ENCODE measurements around the gene CANT1. TPM values are rescaled to one million over a fixed set of nuclear protein-coding genes. Genes with fewer than 3 reads are reported as not detected.
"Not testable (repeated sequence)": the region's sequence is repeated elsewhere in the genome, so short reads cannot be mapped to it uniquely, and the experiment has no call there.

CANT1 gene
- total RNA-seq, 4 donors from 2014 or later = 11.2 to 30.1 (median 21.6) TPM

DNA sequence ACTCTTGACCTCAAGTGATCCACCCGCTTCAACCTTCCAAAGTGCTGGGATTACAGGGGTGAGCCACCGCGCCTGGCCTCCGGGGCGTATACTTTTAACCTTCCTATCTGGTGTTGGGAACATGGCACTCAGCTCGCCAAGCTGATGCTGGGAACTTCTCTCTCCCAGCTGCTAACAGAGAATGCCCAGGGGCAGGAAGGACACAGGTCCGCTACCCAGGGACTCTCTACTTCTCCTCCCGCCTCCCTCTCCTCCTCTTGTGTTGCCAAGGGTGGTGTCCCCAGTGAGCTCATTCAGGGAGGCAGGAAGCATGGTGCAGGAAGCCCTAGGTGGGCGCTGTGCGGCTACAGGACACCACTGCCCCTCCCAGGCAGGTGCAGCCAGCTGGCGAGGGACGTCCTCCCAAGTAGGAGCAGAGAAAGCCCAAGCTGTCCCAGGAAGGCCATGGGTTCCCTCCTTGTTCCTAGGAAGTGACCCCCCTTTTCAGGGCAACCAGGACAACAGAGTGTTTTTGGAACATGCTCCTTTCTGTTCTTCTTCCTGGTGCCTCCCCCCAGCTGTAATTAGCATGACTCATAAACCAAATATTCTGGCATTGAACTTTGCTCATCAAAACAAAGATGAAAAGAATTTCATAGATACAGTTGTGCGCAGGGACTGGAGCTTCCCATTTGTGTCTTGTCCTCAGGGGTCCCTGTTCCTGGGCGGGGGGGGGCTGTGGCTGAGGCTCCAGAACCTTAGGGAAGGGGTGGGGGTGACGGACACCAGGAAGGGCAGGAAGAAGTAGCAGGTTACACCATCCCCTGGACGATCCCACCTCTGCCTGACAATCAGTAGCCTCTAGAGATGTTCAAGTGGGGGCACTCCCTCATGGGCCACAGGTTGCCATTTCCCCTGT, 17.1 kb upstream of the CANT1 start:
- Histone ChIP-seq H3K36me3 (no peaks in the 10 kb centered on the region), H3K4me3 (peak overlapping the region in 1 of 2 donors; percentile 82), H3K4me1 (peaks cover 6 to 85% (median 46%) of the 10 kb centered on the region in 3 donors), H3K27me3 (no peaks in the 10 kb centered on the region), H3K9me3 (no peaks in the 10 kb centered on the region), H3K27ac (peak overlapping the region; percentile 7 to 83 (median 82))
- peak; percentile 60 for ATAC-seq
- 50 to 60% methylated on average over 1 to 2 of the region's 16 CpGs for WGBS, 2 donors (ENCODE audit: low coverage in 1 of 2)
- peak; percentile 65 for TF ChIP-seq POLR2AphosphoS5 (IDR thresholded peaks at IDR 0.05)
- TF ChIP-seq POLR2A (IDR thresholded peaks at IDR 0.05) = peak in 1 of 2 donors; percentile 30
- TF ChIP-seq EP300 (IDR thresholded peaks at IDR 0.05) = no peak

DNA sequence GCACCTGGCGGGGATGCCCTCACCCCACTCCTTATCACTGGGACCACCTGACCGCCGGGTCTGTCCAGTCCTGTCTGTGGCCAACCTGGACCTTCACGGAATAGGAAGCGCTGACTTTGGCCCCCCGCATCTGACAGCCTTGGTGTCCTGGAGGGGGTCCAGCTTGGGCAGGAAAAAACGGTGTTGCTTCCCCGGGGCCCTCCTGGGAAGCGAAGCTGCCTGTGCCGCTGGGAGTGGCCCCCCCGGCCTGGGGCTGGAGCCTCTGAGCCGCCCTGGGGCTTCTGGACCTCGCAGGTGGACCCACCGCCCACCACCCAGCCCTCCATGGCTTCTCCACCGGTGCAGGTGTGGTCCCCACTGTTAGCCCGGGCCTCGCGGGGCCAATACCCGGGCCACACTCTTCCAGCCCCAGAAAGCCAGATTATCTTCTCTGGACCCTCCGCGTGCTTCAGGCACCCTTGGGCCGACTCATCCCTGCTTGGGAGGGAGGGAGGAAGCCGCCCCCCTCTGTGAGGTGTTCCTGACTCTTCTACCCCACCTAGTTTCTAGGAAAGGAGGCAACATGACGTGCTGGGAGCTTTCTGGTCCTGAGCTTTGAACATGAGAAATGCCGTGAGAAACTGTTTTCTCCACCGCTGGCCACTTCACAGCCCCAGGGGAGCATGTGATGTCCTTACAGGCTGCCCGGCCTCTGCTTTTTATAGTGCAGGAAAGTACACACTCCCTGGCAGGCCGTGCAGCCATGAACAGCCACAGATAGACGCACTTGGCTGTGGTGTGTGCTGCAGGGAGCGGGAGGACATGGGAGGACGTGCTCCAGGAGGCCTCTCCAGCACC, 15.6 kb upstream of the CANT1 start:
- H3K27ac ChIP-seq = peak overlapping the region in 3 of 4 donors; percentile 82 to 85 (median 83)
- H3K4me3 ChIP-seq = peak overlapping the region; percentile 67 to 82
- no peak for ATAC-seq
- 10 to 39% methylated on average over 2 to 6 of the region's 31 CpGs for whole genome bisulfite sequencing, 2 donors (ENCODE audit: low coverage in 1 of 2)
- no peaks in the 10 kb centered on the region for H3K36me3 ChIP-seq
- no peaks in the 10 kb centered on the region for H3K27me3 ChIP-seq
- TF ChIP-seq POLR2A (IDR thresholded peaks at IDR 0.05) (peak; percentile 16 to 23), POLR2AphosphoS5 (IDR thresholded peaks at IDR 0.05) (peak; percentile 28), EP300 (IDR thresholded peaks at IDR 0.05) (no peak)
- H3K9me3 ChIP-seq = no peaks in the 10 kb centered on the region
- peaks cover 9 to 100% (median 59%) of the 10 kb centered on the region in 3 donors for H3K4me1 ChIP-seq

DNA sequence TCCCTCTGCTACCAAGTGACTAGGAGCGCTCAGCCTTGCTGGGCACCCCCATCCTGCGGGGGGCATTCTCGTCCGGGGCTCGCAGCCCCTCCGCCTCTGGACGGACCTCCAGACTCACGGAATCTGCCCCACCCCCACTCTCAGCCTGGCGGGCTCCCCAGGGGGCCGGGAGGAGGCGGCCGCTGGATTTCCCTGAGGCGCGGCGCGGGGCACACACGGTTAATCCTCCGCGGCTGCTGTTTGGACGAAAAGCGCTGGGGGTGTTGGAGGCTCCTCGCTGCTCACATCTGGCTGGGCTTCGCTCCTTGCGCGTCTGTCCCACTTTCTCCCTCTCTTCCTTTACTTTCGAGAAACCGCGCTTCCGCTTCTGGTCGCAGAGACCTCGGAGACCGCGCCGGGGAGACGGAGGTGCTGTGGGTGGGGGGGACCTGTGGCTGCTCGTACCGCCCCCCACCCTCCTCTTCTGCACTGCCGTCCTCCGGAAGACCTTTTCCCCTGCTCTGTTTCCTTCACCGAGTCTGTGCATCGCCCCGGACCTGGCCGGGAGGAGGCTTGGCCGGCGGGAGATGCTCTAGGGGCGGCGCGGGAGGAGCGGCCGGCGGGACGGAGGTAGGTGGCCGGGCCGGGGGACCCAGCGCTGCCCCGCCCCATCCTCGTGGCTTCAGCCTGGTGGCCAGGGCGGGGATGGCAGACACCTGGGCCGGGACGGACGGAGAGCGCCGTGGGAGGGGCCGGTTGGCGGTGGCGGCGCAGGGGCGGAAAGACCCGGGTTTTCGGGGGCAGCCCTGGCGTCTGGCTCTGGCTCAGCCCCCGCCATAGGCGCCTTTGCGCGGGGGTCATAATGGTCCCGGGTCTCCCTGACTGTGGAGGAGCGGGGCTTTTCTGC, 14.6 kb upstream of the CANT1 start, which contains the start of gene C1QTNF1:
TSS of gene C1QTNF1 (plus strand) at position 284 of the 886 bp plus-strand sequence. CDS start 19,800 bp downstream, outside the sequence.
- peak within 1 kb of the TSS; percentile 18 to 85 (median 82) for H3K27ac ChIP-seq
- H3K36me3 ChIP-seq = no peaks in the 10 kb centered on the region
- ATAC-seq = peak; percentile 34
- no peaks in the 10 kb centered on the region for H3K9me3 ChIP-seq
- H3K4me1 ChIP-seq = peaks cover 9 to 100% (median 65%) of the 10 kb centered on the region in 3 donors
- H3K4me3 ChIP-seq = peak within 1 kb of the TSS; percentile 67 to 82
- no peaks in the 10 kb centered on the region for H3K27me3 ChIP-seq
- TF ChIP-seq POLR2A (IDR thresholded peaks at IDR 0.05) (peak in 1 of 2 donors; percentile 10), EP300 (IDR thresholded peaks at IDR 0.05) (no peak), POLR2AphosphoS5 (IDR thresholded peaks at IDR 0.05) (peak; percentile 56)
- TF ChIP-seq, protein P1, sequence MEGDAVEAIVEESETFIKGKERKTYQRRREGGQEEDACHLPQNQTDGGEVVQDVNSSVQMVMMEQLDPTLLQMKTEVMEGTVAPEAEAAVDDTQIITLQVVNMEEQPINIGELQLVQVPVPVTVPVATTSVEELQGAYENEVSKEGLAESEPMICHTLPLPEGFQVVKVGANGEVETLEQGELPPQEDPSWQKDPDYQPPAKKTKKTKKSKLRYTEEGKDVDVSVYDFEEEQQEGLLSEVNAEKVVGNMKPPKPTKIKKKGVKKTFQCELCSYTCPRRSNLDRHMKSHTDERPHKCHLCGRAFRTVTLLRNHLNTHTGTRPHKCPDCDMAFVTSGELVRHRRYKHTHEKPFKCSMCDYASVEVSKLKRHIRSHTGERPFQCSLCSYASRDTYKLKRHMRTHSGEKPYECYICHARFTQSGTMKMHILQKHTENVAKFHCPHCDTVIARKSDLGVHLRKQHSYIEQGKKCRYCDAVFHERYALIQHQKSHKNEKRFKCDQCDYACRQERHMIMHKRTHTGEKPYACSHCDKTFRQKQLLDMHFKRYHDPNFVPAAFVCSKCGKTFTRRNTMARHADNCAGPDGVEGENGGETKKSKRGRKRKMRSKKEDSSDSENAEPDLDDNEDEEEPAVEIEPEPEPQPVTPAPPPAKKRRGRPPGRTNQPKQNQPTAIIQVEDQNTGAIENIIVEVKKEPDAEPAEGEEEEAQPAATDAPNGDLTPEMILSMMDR (IDR thresholded peaks at IDR 0.05) = peak in 3 of 4 experiments; percentile 48 to 69 (median 61)
- WGBS, 2 donors (ENCODE audit: low coverage in 1 of 2) = 2% methylated on average over 16 of the region's 77 CpGs; no CpG with 5 or more reads in 1 of the 2 donors

DNA sequence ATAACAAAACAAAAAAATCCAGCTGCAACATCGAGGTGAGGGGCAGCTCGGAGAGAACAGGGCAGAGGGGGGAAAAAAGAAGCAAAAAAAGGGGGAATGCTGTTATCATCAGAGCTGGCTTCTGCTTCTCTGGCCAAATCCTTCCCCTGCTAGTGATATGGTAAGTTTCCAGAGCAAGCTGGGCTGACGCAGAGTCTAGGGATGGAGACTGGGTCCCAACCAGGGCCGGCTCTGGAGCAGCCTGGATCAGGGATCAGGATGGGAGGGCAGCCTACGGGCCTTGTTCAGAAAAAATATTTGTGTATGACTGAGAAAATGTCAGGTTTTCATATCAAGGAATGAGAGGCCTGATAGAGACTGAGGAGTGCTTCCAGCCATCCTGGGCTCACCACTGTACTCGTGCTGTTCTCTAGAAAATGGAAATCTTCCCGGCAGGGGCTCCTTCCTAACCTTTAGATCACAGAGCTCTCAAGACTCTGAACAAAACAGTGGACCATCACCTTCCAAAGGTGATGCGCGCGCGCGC, 13.7 kb upstream of the CANT1 start:
- WGBS, 2 donors (ENCODE audit: low coverage in 1 of 2) = 67 to 72% methylated on average over 5 to 6 of the region's 12 CpGs
- no peak for ATAC-seq
- Histone ChIP-seq H3K27me3 (no peaks in the 10 kb centered on the region), H3K9me3 (no peaks in the 10 kb centered on the region), H3K4me3 (peak overlapping the region in 1 of 2 donors; percentile 82), H3K36me3 (no peaks in the 10 kb centered on the region), H3K4me1 (peaks cover 9 to 91% (median 62%) of the 10 kb centered on the region in 3 donors), H3K27ac (peak overlapping the region in 3 of 4 donors; percentile 82 to 85 (median 83))
- no peak for TF ChIP-seq EP300 (IDR thresholded peaks at IDR 0.05)
- TF ChIP-seq, protein P1 (IDR thresholded peaks at IDR 0.05) = no peak
- no peak for TF ChIP-seq POLR2A (IDR thresholded peaks at IDR 0.05)
- TF ChIP-seq POLR2AphosphoS5 (IDR thresholded peaks at IDR 0.05) = no peak

DNA sequence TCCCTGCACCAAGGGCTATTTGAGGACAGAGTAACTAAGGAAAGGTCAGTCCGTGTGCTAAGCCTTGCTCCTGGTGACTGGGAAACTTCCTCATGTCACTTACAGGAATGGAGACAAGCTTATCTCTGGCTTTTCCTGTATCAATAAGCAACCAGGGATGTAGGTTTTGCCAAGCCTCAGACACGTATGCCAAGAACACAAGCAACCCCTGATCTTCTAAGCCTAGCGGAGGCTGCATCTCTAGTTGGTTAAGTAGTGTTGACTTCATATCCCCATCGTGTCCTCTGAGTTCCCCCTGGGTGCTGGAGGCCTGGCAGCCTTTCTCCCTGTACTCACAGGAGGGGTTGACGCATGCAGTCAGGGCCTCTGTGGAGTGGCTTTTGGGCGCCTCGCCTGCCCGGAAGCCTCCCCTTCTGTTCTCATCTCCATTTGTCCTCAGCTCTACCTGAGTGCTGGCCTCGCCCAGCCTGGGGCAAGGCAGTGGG, 13.0 kb upstream of the CANT1 start:
- Histone ChIP-seq H3K36me3 (no peaks in the 10 kb centered on the region), H3K4me3 (no peak overlapping the region), H3K4me1 (peaks cover 9 to 84% (median 55%) of the 10 kb centered on the region in 3 donors), H3K9me3 (no peaks in the 10 kb centered on the region), H3K27me3 (no peaks in the 10 kb centered on the region), H3K27ac (peak overlapping the region in 3 of 4 donors; percentile 82 to 85 (median 83))
- 49 to 80% methylated on average over 1 to 5 of the region's 9 CpGs for WGBS, 2 donors (ENCODE audit: low coverage in 1 of 2)
- ATAC-seq = no peak
- TF ChIP-seq POLR2AphosphoS5 (IDR thresholded peaks at IDR 0.05) (peak; percentile 60), POLR2A (IDR thresholded peaks at IDR 0.05) (no peak), EP300 (IDR thresholded peaks at IDR 0.05) (no peak)

DNA sequence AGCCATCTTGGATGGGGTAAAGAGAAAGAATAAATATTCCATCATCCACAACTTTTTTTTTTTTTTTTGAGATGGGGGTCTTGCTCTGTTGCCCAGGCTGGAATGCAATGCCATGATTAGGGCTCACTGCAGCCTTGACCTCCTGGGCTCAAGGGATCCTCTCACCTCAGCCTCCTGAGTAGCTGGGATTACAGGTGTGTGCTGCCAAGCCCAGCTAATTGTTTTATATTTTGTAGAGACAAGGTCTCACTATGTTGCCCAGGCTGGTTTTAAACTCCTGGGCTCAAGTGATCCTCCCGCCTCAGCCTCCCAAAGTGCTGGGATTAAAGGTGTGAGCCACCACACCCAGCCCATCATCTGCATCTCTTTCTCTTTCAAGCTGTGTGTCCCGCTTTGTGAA, 12.4 kb upstream of the CANT1 start:
- not testable (repeated sequence) for H3K36me3 ChIP-seq, ATAC-seq, H3K9me3 ChIP-seq, H3K4me3 ChIP-seq, H3K27me3 ChIP-seq
- WGBS, 2 donors (ENCODE audit: low coverage in 1 of 2) = 100% methylated on average over 1 of the region's 2 CpGs; no CpG with 5 or more reads in 1 of the 2 donors
- Histone ChIP-seq H3K4me1 (peaks cover 6 to 78% (median 49%) of the 10 kb centered on the region in 3 donors), H3K27ac (peak overlapping the region in 3 of 4 donors; percentile 82 to 85 (median 83))
